Endothelial cell of umbilical vein (primary cell): Measurements from ENCODE around the gene NMRAL1.

Experiments
- EZH2 ChIP-seq: IDR thresholded peaks from 2 replicates; pipeline ENCODE4 v1.6.1; 2012; ENCODE audit warnings: borderline replicate concordance, low read depth, mild to moderate bottlenecking, moderate library complexity, low read length, inconsistent platforms; ENCODE audit not compliant: severe bottlenecking
- FOS ChIP-seq: IDR thresholded peaks from 2 replicates; pipeline ENCODE4 v1.6.1; 2011; ENCODE audit warnings: mild to moderate bottlenecking, low read length, moderate library complexity, borderline replicate concordance; ENCODE audit not compliant: insufficient read depth
- JUN ChIP-seq: IDR thresholded peaks from 2 replicates; pipeline ENCODE4 v1.6.1; 2011; ENCODE audit warnings: borderline replicate concordance, low read depth; ENCODE audit not compliant: insufficient read length, insufficient read depth
- POLR2A ChIP-seq: IDR thresholded peaks from 2 replicates; pipeline ENCODE4 v1.6.1; 2012; ENCODE audit warnings: low read depth, mild to moderate bottlenecking, control low read depth, low read length
- POLR2AphosphoS5 ChIP-seq: IDR thresholded peaks from 2 replicates; pipeline ENCODE4 v1.6.1; 2012; ENCODE audit warnings: low read depth, mild to moderate bottlenecking, control low read depth, low read length, moderate library complexity; ENCODE audit not compliant: insufficient read depth
- TF ChIP-seq, protein P1 (sequence below), 2 donors: IDR thresholded peaks; 1 replicate in 1 of 2; 2 replicates in 1 of 2; pipeline ENCODE4 v1.5.1; 2011; ENCODE audit warnings: low read length in 2 of 2, mild to moderate bottlenecking in 2 of 2, moderate library complexity in 2 of 2, control low read depth in 1 of 2, inconsistent platforms in 1 of 2, low read depth in 1 of 2; ENCODE audit not compliant: insufficient read depth in 1 of 2; ENCODE audit errors: extremely low read depth in 1 of 2
- TF ChIP-seq, protein P2 (sequence below): IDR thresholded peaks from 2 replicates; pipeline ENCODE4 v1.6.1; 2011; ENCODE audit not compliant: insufficient read depth, insufficient read length

DNA sequence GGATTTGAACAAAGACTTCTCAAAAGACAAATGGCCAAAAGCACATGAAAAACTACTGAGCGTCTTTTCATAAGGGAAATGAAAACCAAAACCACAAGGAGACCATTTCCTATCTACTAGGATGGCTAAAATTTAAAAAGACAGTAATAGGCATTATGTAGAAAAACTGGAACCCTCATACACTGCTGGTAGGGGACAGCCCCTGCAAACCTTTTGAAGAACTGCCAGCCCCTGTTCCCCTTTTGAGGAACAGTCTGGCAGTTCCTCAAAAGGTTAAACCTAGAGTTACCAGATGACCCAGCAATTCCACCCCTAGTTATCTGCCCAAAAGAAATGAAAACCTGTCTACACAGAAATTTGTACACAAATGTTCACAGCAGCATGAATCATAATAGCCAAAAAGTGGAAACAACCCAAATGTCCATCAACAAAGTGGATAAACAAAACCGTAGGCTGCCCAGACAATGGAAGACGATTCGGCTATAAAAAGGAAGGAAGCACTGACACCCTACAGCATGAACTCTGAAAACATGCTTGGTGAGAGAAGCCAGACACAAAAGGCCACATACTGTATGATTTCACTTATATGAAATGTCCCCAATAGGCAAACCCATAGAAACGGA, 41.3 kb upstream of the NMRAL1 start:
- TF ChIP-seq JUN (peak; percentile 25), POLR2A (no peak), EZH2 (no peak), POLR2AphosphoS5 (no peak), FOS (no peak)
- TF ChIP-seq, protein P1, sequence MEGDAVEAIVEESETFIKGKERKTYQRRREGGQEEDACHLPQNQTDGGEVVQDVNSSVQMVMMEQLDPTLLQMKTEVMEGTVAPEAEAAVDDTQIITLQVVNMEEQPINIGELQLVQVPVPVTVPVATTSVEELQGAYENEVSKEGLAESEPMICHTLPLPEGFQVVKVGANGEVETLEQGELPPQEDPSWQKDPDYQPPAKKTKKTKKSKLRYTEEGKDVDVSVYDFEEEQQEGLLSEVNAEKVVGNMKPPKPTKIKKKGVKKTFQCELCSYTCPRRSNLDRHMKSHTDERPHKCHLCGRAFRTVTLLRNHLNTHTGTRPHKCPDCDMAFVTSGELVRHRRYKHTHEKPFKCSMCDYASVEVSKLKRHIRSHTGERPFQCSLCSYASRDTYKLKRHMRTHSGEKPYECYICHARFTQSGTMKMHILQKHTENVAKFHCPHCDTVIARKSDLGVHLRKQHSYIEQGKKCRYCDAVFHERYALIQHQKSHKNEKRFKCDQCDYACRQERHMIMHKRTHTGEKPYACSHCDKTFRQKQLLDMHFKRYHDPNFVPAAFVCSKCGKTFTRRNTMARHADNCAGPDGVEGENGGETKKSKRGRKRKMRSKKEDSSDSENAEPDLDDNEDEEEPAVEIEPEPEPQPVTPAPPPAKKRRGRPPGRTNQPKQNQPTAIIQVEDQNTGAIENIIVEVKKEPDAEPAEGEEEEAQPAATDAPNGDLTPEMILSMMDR (IDR thresholded peaks at IDR 0.05; ENCODE audit: extremely low read depth in 1 of 2, insufficient read depth in 1 of 2, low read depth in 1 of 2, low read length in 2 of 2) = no peak
- TF ChIP-seq, protein P2, sequence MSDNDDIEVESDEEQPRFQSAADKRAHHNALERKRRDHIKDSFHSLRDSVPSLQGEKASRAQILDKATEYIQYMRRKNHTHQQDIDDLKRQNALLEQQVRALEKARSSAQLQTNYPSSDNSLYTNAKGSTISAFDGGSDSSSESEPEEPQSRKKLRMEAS = no peak
